CD4-positive, alpha-beta T cell treated with Interleukin-12 subunit alpha and Interleukin-12 subunit beta, for 1 hour (primary cell): ENCODE data around the gene FTO.
"Not testable (repeated sequence)": the region's sequence is repeated elsewhere in the genome, so short reads cannot be mapped to it uniquely, and the experiment has no call there.

Source experiments
- DNase-seq: peaks from one replicate; pipeline ENCODE4 v3.0.0-alpha.2; 2020

Gene FTO

DNA sequence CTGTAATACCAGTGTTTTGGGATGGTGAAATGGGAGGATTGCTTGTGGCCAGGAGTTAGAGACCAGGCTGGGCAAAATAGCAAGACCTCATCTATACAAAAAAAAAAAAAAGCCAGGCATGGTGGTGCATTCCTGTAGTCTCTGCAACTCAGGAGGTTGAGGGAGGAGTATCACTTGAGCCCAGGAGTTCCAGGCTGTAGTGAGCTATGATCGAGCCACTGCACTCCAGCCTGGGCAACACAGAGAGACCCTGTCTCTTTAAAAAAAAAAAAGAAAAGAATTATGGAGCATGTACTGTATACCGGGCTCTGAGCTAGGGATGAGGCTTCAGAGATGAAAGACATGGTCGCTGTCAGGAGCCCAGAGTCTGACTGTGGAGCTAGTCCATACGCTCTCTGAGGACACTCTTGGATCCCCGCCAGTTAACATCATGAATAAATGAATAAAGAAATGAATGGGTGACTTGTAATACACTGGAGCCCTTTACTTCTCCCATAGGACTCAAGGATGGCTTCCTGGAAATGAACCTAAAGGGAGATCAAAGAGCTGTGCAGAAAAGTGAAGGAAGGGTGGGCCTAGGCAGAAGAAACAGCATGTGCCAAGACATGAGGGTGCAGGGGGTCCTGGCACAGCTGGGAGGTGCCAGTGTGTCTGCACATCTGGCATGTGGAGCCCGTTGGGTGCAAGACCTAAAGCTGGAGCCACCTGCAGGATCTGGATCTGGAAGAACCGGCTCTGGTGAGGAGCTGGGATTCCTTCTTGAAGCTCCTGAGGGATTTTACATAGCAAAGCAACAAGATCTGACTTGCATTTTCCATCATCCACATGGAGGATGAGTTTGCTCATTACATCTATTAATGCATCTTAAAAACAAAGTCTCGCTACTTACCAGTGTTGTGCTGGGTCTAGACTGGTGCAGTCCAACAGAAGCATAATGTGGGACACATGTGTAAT, 462.2 kb downstream of the FTO start:
- DNase-seq = no peak

- DNase-seq = no peak
Measured at GRCh38 chr16:54169112-54169511, 465.2 kb downstream of the FTO start.

GRCh38 chr16:54171626-54172537, 467.9 kb downstream of the FTO start:
- DNase-seq = no peak

DNA sequence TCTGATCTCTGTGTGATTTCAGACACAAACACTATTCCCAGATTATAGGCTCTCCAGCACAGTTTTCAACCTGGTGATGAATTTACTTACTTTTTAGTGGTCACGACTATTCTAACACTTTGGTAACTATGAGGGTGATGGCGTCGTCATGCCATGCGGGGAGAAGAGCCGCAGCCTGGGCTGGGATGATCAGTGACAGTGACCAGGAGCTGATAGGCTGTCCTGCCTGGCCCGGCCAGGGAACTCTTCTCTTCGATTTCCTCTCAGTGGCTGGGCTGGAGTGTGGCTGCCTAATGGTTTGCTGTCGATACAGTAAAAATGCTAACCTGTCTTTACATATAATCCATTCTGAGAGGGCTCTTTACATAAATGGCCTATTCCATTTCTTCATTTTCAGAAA, 469.5 kb downstream of the FTO start:
- no peak for DNase-seq

DNA sequence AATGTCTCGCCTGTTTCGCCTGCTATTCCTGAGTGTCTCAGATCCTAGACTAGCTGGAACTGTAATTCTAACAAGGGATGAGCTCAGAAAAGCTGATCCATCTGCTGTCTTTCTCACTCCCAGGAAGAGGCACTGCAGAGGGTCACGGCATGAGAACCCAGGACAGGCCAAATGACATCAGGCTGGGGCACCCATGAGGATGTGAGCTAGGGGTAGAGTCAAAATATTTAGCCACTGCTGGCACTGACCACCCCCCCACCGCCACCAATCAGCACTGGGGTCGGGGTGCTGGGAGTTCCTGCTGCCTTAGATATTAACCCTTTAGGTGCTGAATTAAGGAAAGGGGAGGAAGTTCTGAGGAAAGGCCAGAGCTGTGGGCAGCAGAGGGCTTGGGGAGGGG, 470.2 kb downstream of the FTO start:
- no peak for DNase-seq

- DNase-seq = no peak
Measured at GRCh38 chr16:54174750-54175149, 470.8 kb downstream of the FTO start.

GRCh38 chr16:54175169-54175551, 471.2 kb downstream of the FTO start:
- DNase-seq = no peak

DNA sequence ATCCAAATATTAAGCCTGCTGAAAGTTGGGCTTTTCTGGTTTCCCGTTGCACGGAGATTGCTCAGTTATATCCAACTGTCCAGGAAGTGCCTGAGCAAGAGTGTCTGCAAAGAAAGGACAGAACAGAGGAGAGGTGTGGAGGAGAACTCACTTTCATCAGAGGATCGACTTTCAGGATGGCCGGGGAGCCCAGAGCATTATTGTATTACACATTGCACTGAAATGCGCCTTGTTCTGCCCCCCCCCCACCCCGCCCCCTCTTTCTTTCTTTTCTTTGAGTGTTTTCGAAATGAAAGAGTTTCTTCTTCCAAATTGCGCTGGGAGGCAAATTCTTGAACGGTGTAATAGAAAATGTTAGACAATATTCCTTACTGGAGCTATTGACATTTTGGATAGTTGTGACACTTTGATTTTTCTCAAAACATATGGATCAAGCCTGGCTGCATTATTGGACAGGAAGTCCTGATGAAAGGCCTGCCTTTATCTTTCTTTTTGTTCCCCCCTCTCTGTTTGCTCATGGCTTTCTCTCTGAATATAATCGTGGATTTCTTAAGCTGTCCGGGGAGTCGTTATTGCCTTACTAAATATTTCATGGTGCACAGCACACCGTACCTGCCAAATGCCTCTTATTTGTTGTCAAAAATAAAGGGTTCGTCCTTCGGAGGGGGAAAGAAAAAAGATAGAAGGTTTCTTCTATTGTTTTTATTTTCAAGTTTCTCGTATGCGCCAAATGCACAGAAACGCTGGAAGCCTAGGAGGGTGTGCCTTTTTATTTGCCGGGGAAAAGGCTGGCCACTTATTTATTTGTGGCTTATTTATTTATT, 471.8 kb downstream of the FTO start:
- no peak for DNase-seq

DNA sequence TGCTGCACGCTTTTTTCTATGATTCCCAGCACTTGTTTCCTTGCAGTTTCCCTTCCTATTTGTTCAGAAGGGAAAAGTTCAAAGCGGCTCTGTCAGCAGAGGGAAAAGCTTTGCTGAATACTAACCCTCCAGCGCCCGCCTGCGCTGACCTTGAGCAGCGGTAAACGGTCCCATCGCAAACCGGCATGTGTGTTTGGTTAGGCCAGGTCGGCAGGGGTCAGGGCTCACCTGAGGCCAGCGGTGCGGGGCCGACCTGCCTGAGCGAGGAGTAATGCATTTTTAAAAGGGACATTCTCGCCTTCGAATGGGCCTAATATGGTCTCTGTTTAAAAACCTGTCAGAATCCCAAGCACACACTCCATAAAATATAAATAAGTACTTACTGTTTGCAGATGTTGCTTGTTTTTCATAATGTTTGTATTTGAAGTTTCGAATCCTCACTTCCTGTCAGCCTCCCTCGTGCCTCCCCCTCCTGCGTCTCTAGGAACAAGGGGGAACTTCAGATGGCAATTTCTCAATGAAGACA, 472.5 kb downstream of the FTO start:
- no peak for DNase-seq

DNA sequence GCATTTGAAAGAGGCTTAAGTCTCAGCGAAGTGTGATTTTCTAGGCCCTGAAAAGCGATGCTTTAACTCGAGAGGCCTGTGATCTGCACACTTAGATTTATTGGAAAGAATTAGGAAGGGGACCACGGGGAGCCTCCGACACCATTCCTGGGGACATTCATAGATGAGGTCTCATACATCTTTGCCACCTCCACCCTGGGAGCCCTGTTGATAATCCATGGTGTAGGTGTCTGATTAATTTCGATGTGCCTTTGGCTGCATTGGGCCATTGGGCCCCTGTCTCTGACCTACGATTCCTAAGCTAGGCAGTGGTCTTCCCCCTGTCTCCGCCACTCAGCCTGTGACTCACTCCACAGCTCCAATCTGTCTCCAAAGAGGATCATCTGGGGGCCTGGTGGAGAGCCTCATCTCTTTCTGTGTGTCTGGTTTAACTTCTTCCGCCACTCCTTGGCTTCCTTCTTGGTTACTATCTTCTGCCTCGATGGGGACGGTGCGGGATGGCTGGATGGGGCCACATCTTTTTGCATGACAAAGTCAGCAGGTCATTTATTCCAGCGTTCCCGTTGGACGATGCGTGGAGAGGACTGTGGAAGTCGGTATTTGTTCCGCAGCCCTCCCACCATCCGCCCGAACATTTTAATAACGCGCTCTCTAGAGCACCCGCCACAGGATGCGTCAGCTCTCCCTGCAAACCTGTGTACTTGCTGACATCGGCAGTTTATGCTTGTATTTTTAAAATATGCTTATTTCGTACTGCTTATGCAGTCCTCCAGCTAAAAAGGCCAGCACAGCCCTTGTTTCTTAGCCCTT, 473.3 kb downstream of the FTO start:
- DNase-seq = no peak

- no peak for DNase-seq
Measured at GRCh38 chr16:54177862-54178477, 474.0 kb downstream of the FTO start.

DNA sequence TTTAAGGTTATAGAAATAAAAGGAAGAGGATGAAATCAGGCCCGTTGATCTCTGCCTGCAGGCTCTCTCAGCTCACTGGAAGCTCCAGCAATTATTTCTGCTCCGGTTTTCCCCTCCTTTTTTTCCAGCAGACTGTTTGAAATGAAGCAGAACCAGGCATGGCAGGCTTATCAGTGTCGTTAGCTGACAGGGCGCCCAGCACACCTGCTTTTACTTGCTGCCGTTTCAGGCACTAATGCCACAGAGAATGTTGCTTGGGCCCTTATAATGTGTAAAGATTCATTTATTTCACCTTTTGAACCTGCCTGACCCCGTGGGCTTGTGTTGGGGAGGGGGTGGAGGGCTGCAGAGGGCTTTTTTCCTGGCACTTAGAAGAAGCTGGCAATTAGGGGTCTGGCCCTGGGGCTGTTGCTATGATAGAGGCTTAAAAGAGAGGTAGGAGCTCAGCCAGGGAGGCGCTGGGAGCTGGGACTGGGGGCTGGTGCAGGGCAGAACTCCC, 474.6 kb downstream of the FTO start:
- DNase-seq = no peak

GRCh38 chr16:54180421-54181359, 476.7 kb downstream of the FTO start:
- DNase-seq = no peak

- not testable (repeated sequence) for DNase-seq
Measured at GRCh38 chr16:54181683-54182329, 477.9 kb downstream of the FTO start.

DNA sequence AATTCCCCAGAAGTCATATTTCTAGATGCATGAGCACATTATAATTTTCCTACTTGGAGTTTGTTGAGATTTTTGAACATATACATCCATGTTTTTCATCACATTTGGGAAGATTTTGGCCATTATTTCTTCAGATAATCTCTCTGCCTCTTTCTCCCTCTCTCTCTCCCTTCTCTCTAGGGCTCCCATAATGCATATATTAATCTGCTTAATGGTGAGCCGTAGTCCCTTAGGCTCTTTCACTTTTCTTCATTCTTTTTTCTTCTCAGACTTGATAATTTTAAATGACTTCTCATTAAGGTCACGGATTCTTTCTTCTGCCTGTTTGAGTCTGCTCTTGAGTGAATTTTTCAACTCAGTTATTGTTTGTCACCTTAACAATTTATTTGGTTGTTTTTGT, 481.1 kb downstream of the FTO start:
- DNase-seq = no peak

DNA sequence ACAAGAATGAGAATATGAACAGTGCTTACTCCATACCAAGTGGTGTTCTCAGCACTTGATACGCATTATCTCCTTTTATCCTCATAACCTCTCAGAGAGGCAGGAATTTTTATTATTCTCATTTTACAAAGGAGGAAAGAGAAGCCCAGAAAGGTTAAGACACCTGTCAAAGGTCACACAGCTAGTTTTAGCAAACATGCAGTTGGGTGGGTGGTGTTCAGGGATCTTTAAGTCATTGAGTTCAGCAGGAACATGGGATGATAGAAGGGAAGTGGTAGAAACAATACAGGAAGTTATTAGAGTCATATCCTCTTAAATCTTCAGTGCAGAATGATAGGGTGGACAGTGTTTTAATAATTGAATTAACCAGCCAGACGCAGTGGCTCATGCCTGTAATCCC, 487.2 kb downstream of the FTO start:
- no peak for DNase-seq

- no peak for DNase-seq
Measured at GRCh38 chr16:54191592-54191991, 487.6 kb downstream of the FTO start.

- no peak for DNase-seq
Measured at GRCh38 chr16:54193013-54193664, 489.2 kb downstream of the FTO start.
